OCI-LY1 (cell line): Measurements from ENCODE around the gene PROM2.

Source experiments
- CTCF ChIP-seq: fragments of 200-600 bp; sonication (generic), shearing (Covaris generic); IDR thresholded peaks from 2 replicates; pipeline ENCODE4 v1.5.1; 2017; ENCODE audit warnings: mild to moderate bottlenecking, antibody characterized with exemption, low read length, moderate library complexity, mixed read lengths
- EZH2 ChIP-seq: fragments of 200-600 bp; sonication (generic), shearing (Covaris generic); IDR thresholded peaks from 2 replicates; pipeline ENCODE4 v1.8.0; 2017; ENCODE audit warnings: borderline replicate concordance, mixed run types, mild to moderate bottlenecking, antibody characterized with exemption, low read length, moderate library complexity, mixed read lengths

- TF ChIP-seq CTCF (no peak), EZH2 (no peak)
Measured at GRCh38 chr2:95264624-95265023, 9.6 kb upstream of the PROM2 start.
